Upper lobe of left lung (tissue), 6 donors: ENCODE measurements around the gene CDH13. TPM values are rescaled to one million over a fixed set of nuclear protein-coding genes. Genes with fewer than 3 reads are reported as not detected.

Experiments used
- ATAC-seq, 2 donors: fragments of 200-7000 bp; cut with Tn5 transposase; one replicate each; pipeline ENCODE4 v1.9.1; 2022; ENCODE audit warnings: mild to moderate bottlenecking in 2 of 2, moderate library complexity in 2 of 2; ENCODE audit not compliant: low FRiP score in 2 of 2
- DNase-seq, 2 donors: peaks; one replicate each; pipeline ENCODE4 v3.0.0-alpha.2; 2019 to 2020
- H3K27ac ChIP-seq, 4 donors: fragments of 200-600 bp; sonication (generic); one replicate each; pipeline ENCODE4 v1.5.1; 2016 to 2019
- H3K27me3 ChIP-seq, 4 donors: fragments of 200-600 bp; sonication (generic); one replicate each; pipeline ENCODE4 v1.5.1; 2017 to 2019
- H3K36me3 ChIP-seq, 4 donors: fragments of 200-600 bp; sonication (generic); one replicate each; pipeline ENCODE4 v1.5.1; 2016 to 2019
- H3K4me1 ChIP-seq, 4 donors: fragments of 200-600 bp; sonication (generic); one replicate each; pipeline ENCODE4 v1.5.1; 2018 to 2019
- H3K4me3 ChIP-seq, 4 donors: fragments of 200-600 bp; sonication (generic); one replicate each; pipeline ENCODE4 v1.5.1; 2017 to 2019; ENCODE audit warnings: mild to moderate bottlenecking in 2 of 4, moderate library complexity in 1 of 4
- H3K9me3 ChIP-seq, 4 donors: fragments of 200-600 bp; sonication (generic); one replicate each; pipeline ENCODE4 v1.5.1; 2018 to 2019
- EP300 ChIP-seq, 4 donors: sonication (generic); formaldehyde crosslinking; IDR thresholded peaks; one replicate each; pipeline ENCODE4 v1.5.1; 2017; ENCODE audit warnings: antibody characterized with exemption in 4 of 4, control low read depth in 2 of 4
- POLR2A ChIP-seq, 4 donors: fragments of 450-650 bp; IDR thresholded peaks; one replicate each; pipeline ENCODE4 v1.5.1; 2016 to 2017; ENCODE audit warnings: antibody characterized with exemption in 4 of 4, mild to moderate bottlenecking in 2 of 4
- POLR2AphosphoS5 ChIP-seq, 2 donors: sonication (generic); formaldehyde crosslinking; IDR thresholded peaks; one replicate each; pipeline ENCODE4 v1.5.1; 2017; ENCODE audit warnings: antibody characterized with exemption in 2 of 2
- WGBS, 2 donors: methylation state at CpG; one replicate each; pipeline ENCODE4 v1.1.5; 2017 to 2018; 5-methylcytosine and 5-hydroxymethylcytosine counted together
- total RNA-seq, 6 donors: library from RNA; depleted of rRNA in 4 of 6; stranded (reverse); fragments of >200 nt in 4 of 6; gene quantifications; one replicate each; pipeline versions ENCODE4 v1.1.0 to v1.2.1, GENCODE V29; 2016 to 2021
- TF ChIP-seq, protein P1 (sequence below), 6 experiments: fragments of 450-650 bp in 4 of 6; fragments of 200-600 bp in 2 of 6; sonication (generic) in 2 of 6; IDR thresholded peaks; one replicate each; pipeline ENCODE4 v1.5.1; 2016 to 2019; ENCODE audit warnings: antibody characterized with exemption in 6 of 6
- donor health status: DM: no; HTN: no; CAD: no; lungs with moderate emphysema.
- donor health status: DM: no; HTN: yes; CAD: no; lungs with severe emphysema.

Gene CDH13
- total RNA-seq, 6 donors from 2014 or later = 11.3 to 39.8 (median 19.9) TPM

- 83 to 91% methylated on average over 5 to 6 of the region's 6 CpGs for WGBS, 2 donors
- TF ChIP-seq POLR2AphosphoS5 (IDR thresholded peaks at IDR 0.05) (no peak), EP300 (IDR thresholded peaks at IDR 0.05) (no peak), POLR2A (IDR thresholded peaks at IDR 0.05) (no peak)
- TF ChIP-seq, protein P1, sequence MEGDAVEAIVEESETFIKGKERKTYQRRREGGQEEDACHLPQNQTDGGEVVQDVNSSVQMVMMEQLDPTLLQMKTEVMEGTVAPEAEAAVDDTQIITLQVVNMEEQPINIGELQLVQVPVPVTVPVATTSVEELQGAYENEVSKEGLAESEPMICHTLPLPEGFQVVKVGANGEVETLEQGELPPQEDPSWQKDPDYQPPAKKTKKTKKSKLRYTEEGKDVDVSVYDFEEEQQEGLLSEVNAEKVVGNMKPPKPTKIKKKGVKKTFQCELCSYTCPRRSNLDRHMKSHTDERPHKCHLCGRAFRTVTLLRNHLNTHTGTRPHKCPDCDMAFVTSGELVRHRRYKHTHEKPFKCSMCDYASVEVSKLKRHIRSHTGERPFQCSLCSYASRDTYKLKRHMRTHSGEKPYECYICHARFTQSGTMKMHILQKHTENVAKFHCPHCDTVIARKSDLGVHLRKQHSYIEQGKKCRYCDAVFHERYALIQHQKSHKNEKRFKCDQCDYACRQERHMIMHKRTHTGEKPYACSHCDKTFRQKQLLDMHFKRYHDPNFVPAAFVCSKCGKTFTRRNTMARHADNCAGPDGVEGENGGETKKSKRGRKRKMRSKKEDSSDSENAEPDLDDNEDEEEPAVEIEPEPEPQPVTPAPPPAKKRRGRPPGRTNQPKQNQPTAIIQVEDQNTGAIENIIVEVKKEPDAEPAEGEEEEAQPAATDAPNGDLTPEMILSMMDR (IDR thresholded peaks at IDR 0.05) = no peak
- no peak for ATAC-seq
- Histone ChIP-seq H3K36me3 (no peaks in the 10 kb centered on the region), H3K4me3 (no peak overlapping the region), H3K27ac (no peak overlapping the region), H3K27me3 (no peaks in the 10 kb centered on the region), H3K4me1 (no peaks in the 10 kb centered on the region), H3K9me3 (no peaks in the 10 kb centered on the region)
- DNase-seq = no peak
These were observed 165.9 kb downstream of the CDH13 start for GRCh38 chr16:82792693-82793092.

DNA sequence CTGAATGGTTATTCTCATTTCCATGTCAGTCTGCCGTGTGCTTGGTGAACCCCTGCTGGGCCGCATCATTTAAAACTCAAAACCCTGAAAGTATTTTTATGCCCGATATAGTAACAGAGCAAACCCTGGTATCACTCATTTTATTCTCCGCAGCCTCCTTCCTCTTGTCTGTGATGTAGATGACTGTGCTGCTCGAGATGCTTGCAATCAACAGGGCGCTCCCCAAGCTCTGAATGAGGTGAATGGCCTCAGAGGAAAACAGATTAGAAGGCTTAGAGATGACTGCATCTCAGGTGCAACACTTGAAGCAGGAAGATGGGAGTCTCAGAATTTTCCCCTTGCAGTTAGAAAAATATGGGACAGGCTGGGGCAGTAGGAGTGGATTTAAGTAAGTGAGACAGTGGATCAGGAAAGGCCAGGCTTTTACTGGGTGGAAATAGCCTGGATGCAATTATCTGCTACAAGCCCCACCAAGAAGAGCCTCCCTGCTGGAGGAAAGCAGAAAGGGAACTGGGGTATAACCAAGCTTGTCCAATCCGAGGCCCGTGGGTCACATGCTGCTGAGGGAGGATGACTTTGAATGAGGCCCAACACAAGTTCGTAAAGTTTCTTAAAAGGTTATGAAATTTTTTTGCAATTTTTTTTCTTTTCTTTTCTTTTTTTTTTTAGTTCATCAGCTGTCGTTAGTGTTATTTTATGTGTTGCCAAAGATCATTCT, 166.9 kb downstream of the CDH13 start:
- no peak for DNase-seq
- Histone ChIP-seq H3K4me1 (no peaks in the 10 kb centered on the region), H3K27ac (no peak overlapping the region), H3K9me3 (no peaks in the 10 kb centered on the region), H3K4me3 (no peak overlapping the region), H3K27me3 (no peaks in the 10 kb centered on the region), H3K36me3 (no peaks in the 10 kb centered on the region)
- WGBS, 2 donors = 78 to 82% methylated on average over 10 of the region's 10 CpGs
- ATAC-seq = no peak
- TF ChIP-seq, protein P1 (IDR thresholded peaks at IDR 0.05) = no peak
- TF ChIP-seq POLR2AphosphoS5 (IDR thresholded peaks at IDR 0.05) = no peak

DNA sequence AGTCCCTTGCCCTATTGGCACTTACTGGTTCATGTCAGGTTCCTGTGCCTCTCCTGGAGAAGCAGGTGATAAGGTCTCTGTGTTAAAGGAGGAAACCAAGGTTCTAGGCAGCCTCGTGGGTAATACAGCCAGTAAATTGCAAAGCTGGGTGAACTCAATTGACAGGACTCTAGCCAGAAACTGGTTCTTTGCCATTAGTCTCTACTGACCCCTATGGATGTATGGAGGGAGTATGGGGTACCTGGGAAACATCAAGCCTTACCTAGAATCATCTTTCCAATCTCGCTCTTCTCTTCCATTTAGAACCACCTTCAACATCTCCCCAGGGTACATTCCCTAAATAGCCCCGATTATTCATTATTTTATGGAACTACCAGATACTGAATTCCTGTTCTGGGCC, 169.3 kb downstream of the CDH13 start:
- no peak for ATAC-seq
- Histone ChIP-seq H3K36me3 (no peaks in the 10 kb centered on the region), H3K27ac (no peak overlapping the region), H3K4me1 (no peaks in the 10 kb centered on the region), H3K4me3 (no peak overlapping the region), H3K27me3 (no peaks in the 10 kb centered on the region), H3K9me3 (no peaks in the 10 kb centered on the region)
- DNase-seq = no peak
- WGBS, 2 donors = 77 to 78% methylated on average over 3 of the region's 3 CpGs
- no peak for TF ChIP-seq POLR2AphosphoS5 (IDR thresholded peaks at IDR 0.05)
- TF ChIP-seq POLR2A (IDR thresholded peaks at IDR 0.05) = no peak
- TF ChIP-seq EP300 (IDR thresholded peaks at IDR 0.05) = no peak
- TF ChIP-seq, protein P1 (IDR thresholded peaks at IDR 0.05) = no peak

GRCh38 chr16:82801361-82801760, 174.6 kb downstream of the CDH13 start:
- ATAC-seq (no peak), DNase-seq (no peak)
- no peak overlapping the region for H3K4me3 ChIP-seq
- no peaks in the 10 kb centered on the region for H3K27me3 ChIP-seq
- TF ChIP-seq EP300 (IDR thresholded peaks at IDR 0.05) (no peak), POLR2AphosphoS5 (IDR thresholded peaks at IDR 0.05) (no peak), POLR2A (IDR thresholded peaks at IDR 0.05) (no peak)
- TF ChIP-seq, protein P1 (IDR thresholded peaks at IDR 0.05) = no peak
- H3K36me3 ChIP-seq = no peaks in the 10 kb centered on the region
- no peaks in the 10 kb centered on the region for H3K9me3 ChIP-seq
- 72 to 77% methylated on average over 4 of the region's 4 CpGs for WGBS, 2 donors
- H3K4me1 ChIP-seq = no peaks in the 10 kb centered on the region
- no peak overlapping the region for H3K27ac ChIP-seq

DNA sequence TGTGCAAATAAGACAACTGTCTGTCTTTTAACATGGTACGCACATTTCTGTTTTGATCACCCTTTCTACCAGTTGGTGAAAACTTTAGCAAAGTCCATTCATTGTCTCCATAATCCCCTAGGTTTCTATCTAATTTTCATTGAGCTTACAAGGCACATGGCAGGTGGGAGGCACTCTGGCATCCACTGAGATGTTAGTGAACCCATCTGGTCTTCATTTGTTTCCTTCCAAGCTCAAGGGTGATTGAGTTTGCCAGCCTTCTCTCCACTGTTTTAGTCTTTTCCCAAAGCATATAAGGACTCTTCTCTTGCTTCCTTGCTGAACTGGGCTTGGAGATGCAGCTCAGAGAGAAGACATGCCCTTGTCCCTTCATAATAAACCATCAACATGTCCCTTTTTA, 179.1 kb downstream of the CDH13 start:
- H3K9me3 ChIP-seq = no peaks in the 10 kb centered on the region
- DNase-seq (no peak), ATAC-seq (no peak)
- H3K36me3 ChIP-seq = no peaks in the 10 kb centered on the region
- H3K4me3 ChIP-seq = no peak overlapping the region
- 96 to 100% methylated on average over 1 of the region's 1 CpG for WGBS, 2 donors
- H3K27ac ChIP-seq = no peak overlapping the region
- H3K4me1 ChIP-seq = no peaks in the 10 kb centered on the region
- no peaks in the 10 kb centered on the region for H3K27me3 ChIP-seq
- no peak for TF ChIP-seq EP300 (IDR thresholded peaks at IDR 0.05)
- TF ChIP-seq POLR2AphosphoS5 (IDR thresholded peaks at IDR 0.05) = no peak
- no peak for TF ChIP-seq POLR2A (IDR thresholded peaks at IDR 0.05)
- TF ChIP-seq, protein P1 (IDR thresholded peaks at IDR 0.05) = no peak
